Panc1 (cell line): ENCODE measurements around the gene NPL. TPM values are rescaled to one million over a fixed set of nuclear protein-coding genes. Genes with fewer than 3 reads are reported as not detected.

Source experiments
- ATAC-seq: fragments of 200-7000 bp; cut with Tn5 transposase; 2 replicates; pipeline ENCODE4 v1.9.1; 2020; ENCODE audit warnings: mild to moderate bottlenecking, moderate library complexity
- BruUV-seq: library from RNA; stranded (reverse); fragments of 400-500 nt; replicated peaks from 2 replicates; lab custom pipeline; 2021; lab: Mats Ljungman, UMichigan
- CTCF ChIA-PET: fragments of 300-600 bp; sonication (Branson Sonifier 250); formaldehyde crosslinking; loops from one replicate; lab custom pipeline; 2022; ENCODE audit warnings: antibody characterized with exemption; lab: Charles Lee
- POLR2A ChIA-PET: fragments of 300-600 bp; sonication (Branson Sonifier 250); formaldehyde crosslinking; loops from one replicate; lab custom pipeline; 2022; ENCODE audit warnings: antibody characterized with exemption; lab: Charles Lee
- DNase-seq: peaks from one replicate; pipeline ENCODE4 v3.0.0-alpha.2; 2010; ENCODE audit warnings: low read depth, low spot score
- H3K27ac ChIP-seq: 2 replicates; pipeline ENCODE4 v1.5.1; 2011; ENCODE audit warnings: mild to moderate bottlenecking, low read length, inconsistent platforms
- H3K27me3 ChIP-seq: fragments of 200-500 bp; sonication (Bioruptor generic); 2 replicates; pipeline ENCODE4 v1.6.0; 2014; ENCODE audit warnings: low read length, inconsistent platforms; ENCODE audit not compliant: control insufficient read depth, insufficient read depth
- H3K36me3 ChIP-seq: fragments of 200-500 bp; sonication (Bioruptor generic); 2 replicates; pipeline ENCODE4 v1.5.1; 2014; ENCODE audit warnings: inconsistent platforms, mild to moderate bottlenecking, low read length, moderate library complexity; ENCODE audit not compliant: control insufficient read depth, insufficient read depth
- H3K4me1 ChIP-seq: 2 replicates; pipeline ENCODE4 v1.5.1; 2011; ENCODE audit warnings: inconsistent platforms, mild to moderate bottlenecking, low read length, moderate library complexity; ENCODE audit not compliant: control insufficient read depth, insufficient read depth
- H3K4me3 ChIP-seq, 2 experiments: 2 replicates each; pipeline ENCODE4 v1.5.1; 2011 to 2012; ENCODE audit warnings: low read depth in 2 of 2, low read length in 2 of 2, mild to moderate bottlenecking in 2 of 2, inconsistent platforms in 1 of 2, moderate library complexity in 1 of 2
- H3K9me3 ChIP-seq: fragments of 200-500 bp; sonication (Bioruptor generic); 2 replicates; pipeline ENCODE4 v1.5.1; 2014; ENCODE audit warnings: low read depth, mild to moderate bottlenecking, inconsistent platforms, low read length, moderate library complexity; ENCODE audit not compliant: control insufficient read depth, insufficient read depth
- CTCF ChIP-seq: fragments of 450-650 bp; IDR thresholded peaks from 2 replicates; pipeline ENCODE4 v1.5.1; 2017; ENCODE audit warnings: mild to moderate bottlenecking
- POLR2AphosphoS5 ChIP-seq: IDR thresholded peaks from 2 replicates; pipeline ENCODE4 v1.6.1; 2012; ENCODE audit warnings: mild to moderate bottlenecking, low read depth, low read length, moderate library complexity
- REST ChIP-seq, 2 experiments: IDR thresholded peaks; 2 replicates each; pipeline ENCODE4 v1.6.1; 2011 to 2012; ENCODE audit warnings: low read depth in 2 of 2, control low read depth in 1 of 2, low read length in 1 of 2, mild to moderate bottlenecking in 1 of 2, moderate library complexity in 1 of 2; ENCODE audit not compliant: insufficient read depth in 1 of 2
- SIN3A ChIP-seq: IDR thresholded peaks from 2 replicates; pipeline ENCODE4 v1.6.1; 2012; ENCODE audit warnings: low read depth, mild to moderate bottlenecking, low read length, moderate library complexity, borderline replicate concordance; ENCODE audit not compliant: insufficient read depth
- TCF7L2 ChIP-seq: IDR thresholded peaks from 2 replicates; pipeline ENCODE4 v1.6.1; 2011; ENCODE audit warnings: mild to moderate bottlenecking, low read depth, low read length, inconsistent platforms
- in situ Hi-C: cut with HindIII; loops from 2 replicates; pipeline ENCODE4 v1.10.0; 2016; ENCODE audit warnings: low sequenced_read_pairs, low pct_unique_long_range_greater_than_20kb
- intact Hi-C: fragments of 100-400 bp; cut with micrococcal nuclease; formaldehyde crosslinking; loops from one replicate; pipeline ENCODE4 v1.10.0; 2022; ENCODE audit not compliant: unreplicated experiment
- total RNA-seq: library from RNA; stranded (reverse); gene quantifications from one replicate; pipeline ENCODE4 v1.2.1, GENCODE V29; 2021; ENCODE audit not compliant: unreplicated experiment

The NPL gene
- total RNA-seq, 1 experiment from 2014 or later, result 0.90 TPM

GRCh38 chr1:182811975-182812722 is 22.6 kb downstream of the NPL start:
- no peaks in the 10 kb centered on the region for H3K9me3 ChIP-seq
- BruUV-seq, result no TSS peak
- H3K4me3 ChIP-seq, result no peak overlapping the region
- in situ Hi-C loops, result no loop called here
- POLR2A ChIA-PET, result no interaction called here
- TF ChIP-seq SIN3A (no peak), REST (IDR thresholded peaks at IDR 0.05; ENCODE audit: insufficient read depth in 1 of 2, low read depth in 2 of 2, low read length in 1 of 2) (no peak), CTCF (0 out of 2 replicates have a peak, but pooled peaks have one; percentile 24)
- no peak for DNase-seq
- intact Hi-C loops, result no loop called here
- no peak for ATAC-seq
- CTCF ChIA-PET, result no interaction called here
- no peaks in the 10 kb centered on the region for H3K36me3 ChIP-seq
- H3K27me3 ChIP-seq, result no peaks in the 10 kb centered on the region; the same call in none of the 2 replicates
- H3K27ac ChIP-seq, result no peak overlapping the region
- no peaks in the 10 kb centered on the region for H3K4me1 ChIP-seq

- no peak for ATAC-seq
- no TSS peak for BruUV-seq
- peaks cover 4% of the 10 kb centered on the region for H3K27me3 ChIP-seq
- ChIA-PET CTCF (no interaction called here), POLR2A (no interaction called here)
- TF ChIP-seq SIN3A (no peak), POLR2AphosphoS5 (no peak), REST (IDR thresholded peaks at IDR 0.05; ENCODE audit: insufficient read depth in 1 of 2, low read depth in 2 of 2, low read length in 1 of 2) (no peak), CTCF (no peak), TCF7L2 (no peak)
- no peak overlapping the region for H3K27ac ChIP-seq
- intact Hi-C loops (no loop called here), in situ Hi-C loops (no loop called here)
- no peak for DNase-seq
- no peaks in the 10 kb centered on the region for H3K36me3 ChIP-seq
- H3K9me3 ChIP-seq, result no peaks in the 10 kb centered on the region
- H3K4me1 ChIP-seq, result no peaks in the 10 kb centered on the region
- H3K4me3 ChIP-seq, result no peak overlapping the region
Measured at GRCh38 chr1:182816863-182817262, 27.3 kb downstream of the NPL start.
